Right lobe of liver (tissue), 6 donors: Measurements from ENCODE around the gene TNFAIP8L1. TPM values are rescaled to one million over a fixed set of nuclear protein-coding genes. Genes with fewer than 3 reads are reported as not detected.
A peak's percentile ranks its signal among the peaks of the same experiment; 100 is the strongest.

Experiments
- ATAC-seq, 4 donors: fragments of 200-7000 bp; cut with Tn5 transposase; one replicate each; pipeline ENCODE4 v1.9.1; 2020; ENCODE audit warnings: mild to moderate bottlenecking in 4 of 4, moderate library complexity in 4 of 4
- DNase-seq, 3 donors: peaks; one replicate each; pipeline ENCODE4 v3.0.0-alpha.2; 2020
- H3K27ac ChIP-seq, 3 donors: fragments of 200-600 bp; one replicate each; pipeline ENCODE4 v1.8.0; 2022
- H3K27me3 ChIP-seq, 2 donors: fragments of 200-600 bp; one replicate each; pipeline ENCODE4 v1.8.0; 2022
- H3K36me3 ChIP-seq, 4 donors: fragments of 200-600 bp; sonication (generic) in 1 of 4; one replicate each; pipeline versions ENCODE4 v1.5.1 to v1.8.0; 2017 to 2022; ENCODE audit warnings: control low read depth in 1 of 4
- H3K4me1 ChIP-seq, 4 donors: fragments of 200-600 bp; sonication (generic) in 1 of 4; one replicate each; pipeline versions ENCODE4 v1.5.1 to v1.8.0; 2017 to 2022; ENCODE audit warnings: control low read depth in 1 of 4
- H3K4me3 ChIP-seq, 3 donors: fragments of 200-600 bp; one replicate each; pipeline ENCODE4 v1.8.0; 2022
- H3K9me3 ChIP-seq, 4 donors: fragments of 200-600 bp; sonication (generic) in 1 of 4; one replicate each; pipeline versions ENCODE4 v1.5.1 to v1.8.0; 2017 to 2022; ENCODE audit warnings: control low read depth in 1 of 4
- CTCF ChIP-seq, 4 donors: fragments of 200-600 bp in 3 of 4; fragments of 450-650 bp in 1 of 4; IDR thresholded peaks; one replicate each; pipeline versions ENCODE4 v1.5.1 to v1.8.0; 2016 to 2022; ENCODE audit warnings: antibody characterized with exemption in 4 of 4, mild to moderate bottlenecking in 2 of 4
- POLR2A ChIP-seq: fragments of 450-650 bp; IDR thresholded peaks from one replicate; pipeline ENCODE4 v1.6.1; 2017; ENCODE audit warnings: antibody characterized with exemption, mild to moderate bottlenecking
- WGBS: methylation state at CpG from one replicate; pipeline ENCODE4 v1.1.6; 2018; ENCODE audit warnings: low coverage, low lambda C conversion rate; ENCODE audit not compliant: insufficient coverage; ENCODE audit errors: missing lambda C conversion rate; 5-methylcytosine and 5-hydroxymethylcytosine counted together
- intact Hi-C, 2 donors: fragments of 100-400 bp; cut with DNase I; formaldehyde crosslinking; loops; one replicate each; pipeline versions ENCODE4 v1.11.2 to v1.14.1; 2022
- total RNA-seq, 6 experiments: library from RNA; depleted of rRNA in 2 of 6; stranded (reverse); fragments of >200 nt in 2 of 6; fragmentation: NEBNext Ultra II Directional in 3 of 6; extraction: Animal tissue kit (Norgen Biotek cat#: 25700) in 3 of 6; gene quantifications; one replicate each; pipeline versions ENCODE4 v1.1.0 to v1.2.4, GENCODE V29; 2016 to 2023
- donor health status: DM: no; HTN: yes; CAD: no.
- donor health status: DM: no; HTN: no; CAD: no.
- donor health status: DM: no; HTN: no; CAD: no.
- donor health status: DM: no; HTN: yes; CAD: no.
- donor health status: DM: no; HTN: yes; CAD: no.

The TNFAIP8L1 gene
- total RNA-seq, 6 experiments from 2014 or later: 16.6 to 26.4 (median 22.8) TPM

- Histone ChIP-seq H3K27ac (no peak overlapping the region), H3K4me1 (peaks cover 0 to 13% (median 0%) of the 10 kb centered on the region in 4 donors), H3K9me3 (no peaks in the 10 kb centered on the region), H3K36me3 (peaks cover 0 to 57% (median 25%) of the 10 kb centered on the region in 4 donors), H3K4me3 (no peak overlapping the region), H3K27me3 (no peaks in the 10 kb centered on the region)
- ATAC-seq: no peak
- TF ChIP-seq POLR2A: no peak
- no peak for TF ChIP-seq CTCF (IDR thresholded peaks at IDR 0.05)
- DNase-seq: no peak
- 82% methylated on average over 3 of the region's 12 CpGs for WGBS
- intact Hi-C loops: no loop called here
Measured at GRCh38 chr19:4664642-4665041, 25.3 kb downstream of the TNFAIP8L1 start.

DNA sequence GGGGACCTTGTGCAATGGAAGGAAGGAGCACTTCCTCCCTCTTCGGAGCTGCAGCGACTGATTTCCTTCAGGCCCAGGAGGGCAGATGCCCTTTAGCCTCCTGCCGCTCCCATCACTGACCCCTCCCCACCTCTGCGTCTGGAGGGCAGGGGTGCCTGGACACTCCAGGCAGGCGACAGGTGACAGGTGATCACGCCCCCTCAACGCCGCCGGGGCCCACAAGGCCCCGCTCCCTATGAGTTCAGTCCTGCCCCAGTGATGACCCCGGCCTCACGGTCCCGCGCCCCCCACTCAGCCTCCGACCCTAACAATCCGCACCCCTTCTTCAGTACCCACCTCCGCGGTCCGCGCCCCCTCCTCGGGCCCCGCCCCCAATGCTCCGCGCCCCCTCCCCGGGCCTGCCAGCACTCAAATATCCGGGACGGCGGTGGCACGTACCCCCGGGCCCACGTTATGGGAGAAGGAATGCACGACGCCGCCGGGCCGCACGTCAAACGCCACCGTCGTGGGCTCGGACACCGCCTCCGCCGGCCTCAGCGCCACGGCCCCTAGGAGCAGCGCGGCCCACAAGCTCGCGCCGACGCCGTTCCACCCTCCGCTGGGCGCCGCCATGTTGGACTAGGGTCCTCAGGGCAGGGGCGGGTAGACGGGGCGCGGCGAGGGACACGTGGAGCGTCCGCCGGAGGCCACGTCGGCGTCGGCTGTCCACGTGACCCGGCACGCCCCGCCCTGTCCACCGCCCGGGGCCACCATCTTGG, 30.6 kb downstream of the TNFAIP8L1 start, which contains the start of gene MYDGF:
TSS of gene MYDGF (minus strand) at position 620 of the 758 bp plus-strand sequence. CDS start at position 612, 8 bp downstream.
- Histone ChIP-seq H3K36me3 (peaks cover 0 to 31% (median 13%) of the 10 kb centered on the region in 4 donors), H3K9me3 (no peaks in the 10 kb centered on the region), H3K27ac (peak within 1 kb of the TSS; percentile 51 to 65 (median 54)), H3K27me3 (no peaks in the 10 kb centered on the region), H3K4me1 (peaks cover 0 to 13% (median 0%) of the 10 kb centered on the region in 4 donors), H3K4me3 (peak within 1 kb of the TSS; percentile 80 to 95 (median 95))
- under 1% methylated on average over 37 of the region's 75 CpGs for WGBS
- TF ChIP-seq POLR2A (peak; percentile 76), CTCF (IDR thresholded peaks at IDR 0.05) (no peak)
- intact Hi-C loops: no loop called here
- DNase-seq (peak; percentile 94 to 96 (median 95)), ATAC-seq (peak; percentile 91 to 98 (median 96))

GRCh38 chr19:4671185-4671851, 32.0 kb downstream of the TNFAIP8L1 start:
- Histone ChIP-seq H3K4me3 (no peak overlapping the region), H3K27ac (peak overlapping the region in 2 of 3 donors; percentile 20 to 65), H3K36me3 (peaks cover 0 to 30% (median 14%) of the 10 kb centered on the region in 4 donors), H3K27me3 (no peaks in the 10 kb centered on the region), H3K9me3 (no peaks in the 10 kb centered on the region), H3K4me1 (peaks cover 0 to 13% (median 0%) of the 10 kb centered on the region in 4 donors)
- TF ChIP-seq CTCF (IDR thresholded peaks at IDR 0.05) (no peak), POLR2A (no peak)
- WGBS: 45% methylated on average over 10 of the region's 10 CpGs
- no peak for DNase-seq
- ATAC-seq: no peak
- intact Hi-C loops: no loop called here

- no peak for TF ChIP-seq POLR2A
- no peak for TF ChIP-seq CTCF (IDR thresholded peaks at IDR 0.05)
- intact Hi-C loops: no loop called here
- Histone ChIP-seq H3K27ac (no peak overlapping the region), H3K4me3 (no peak overlapping the region), H3K4me1 (peaks cover 0 to 12% (median 0%) of the 10 kb centered on the region in 4 donors), H3K36me3 (peaks cover 0 to 30% (median 6%) of the 10 kb centered on the region in 4 donors), H3K9me3 (no peaks in the 10 kb centered on the region), H3K27me3 (no peaks in the 10 kb centered on the region)
- 77% methylated on average over 4 of the region's 4 CpGs for WGBS
- DNase-seq (no peak), ATAC-seq (no peak)
Measured at GRCh38 chr19:4673216-4673615, 33.9 kb downstream of the TNFAIP8L1 start.
